Measurements from ENCODE around the gene CD3G. TPM values are rescaled to one million over a fixed set of nuclear protein-coding genes. Genes with fewer than 3 reads are reported as not detected.
"Not testable (repeated sequence)": the region's sequence is repeated elsewhere in the genome, so short reads cannot be mapped to it uniquely, and the experiment has no call there.

The CD3G gene
- total RNA-seq, 2 donors from 2014 or later: not detected

GRCh38 chr11:118304568-118305248 is 39.4 kb upstream of the CD3G start, which contains the start of gene CD3E:
CD3E (plus strand) TSS chr11:118304730; CDS start chr11:118304953, 223 bp downstream.
- ATAC-seq (no peak), DNase-seq (no peak)
- TF ChIP-seq POLR2A (IDR thresholded peaks at IDR 0.05): no peak
- no peak for TF ChIP-seq CTCF (IDR thresholded peaks at IDR 0.05)
- H3K4me1 ChIP-seq: no peaks in the 10 kb centered on the region
- no peaks in the 10 kb centered on the region for H3K36me3 ChIP-seq (replicated peaks in 1 of 2; ENCODE audit: insufficient read depth in 1 of 2, low read depth in 2 of 2)
- H3K4me3 ChIP-seq: no peak within 1 kb of the TSS
- intact Hi-C loops (cut with DNase I): no loop called here
- no peak within 1 kb of the TSS for H3K27ac ChIP-seq
- H3K27me3 ChIP-seq: no peaks in the 10 kb centered on the region
- H3K9me3 ChIP-seq: no peaks in the 10 kb centered on the region
- 79 to 83% methylated on average over 8 of the region's 8 CpGs for WGBS, 2 donors

- H3K27ac ChIP-seq: no peak overlapping the region
- intact Hi-C loops (cut with DNase I): no loop called here
- H3K27me3 ChIP-seq: no peaks in the 10 kb centered on the region
- no peaks in the 10 kb centered on the region for H3K9me3 ChIP-seq
- H3K4me1 ChIP-seq: no peaks in the 10 kb centered on the region
- H3K36me3 ChIP-seq (replicated peaks in 1 of 2; ENCODE audit: insufficient read depth in 1 of 2, low read depth in 2 of 2): no peaks in the 10 kb centered on the region
- WGBS, 2 donors: 77 to 80% methylated on average over 8 of the region's 8 CpGs
- no peak overlapping the region for H3K4me3 ChIP-seq
- DNase-seq: no peak
- ATAC-seq: no peak
- no peak for TF ChIP-seq CTCF (IDR thresholded peaks at IDR 0.05)
- no peak for TF ChIP-seq POLR2A (IDR thresholded peaks at IDR 0.05)
These were observed 38.4 kb upstream of the CD3G start for GRCh38 chr11:118305726-118306125.

GRCh38 chr11:118306556-118306955 is 37.6 kb upstream of the CD3G start:
- intact Hi-C loops (cut with DNase I): no loop called here
- Histone ChIP-seq H3K9me3 (no peaks in the 10 kb centered on the region), H3K36me3 (replicated peaks in 1 of 2; ENCODE audit: insufficient read depth in 1 of 2, low read depth in 2 of 2) (no peaks in the 10 kb centered on the region), H3K4me1 (no peaks in the 10 kb centered on the region), H3K4me3 (no peak overlapping the region), H3K27ac (no peak overlapping the region), H3K27me3 (no peaks in the 10 kb centered on the region)
- no peak for TF ChIP-seq POLR2A (IDR thresholded peaks at IDR 0.05)
- no peak for TF ChIP-seq CTCF (IDR thresholded peaks at IDR 0.05)
- DNase-seq (no peak), ATAC-seq (no peak)
- WGBS, 2 donors: 72 to 78% methylated on average over 2 of the region's 2 CpGs

- H3K4me3 ChIP-seq; H3K27ac ChIP-seq; H3K27me3 ChIP-seq; ATAC-seq; H3K4me1 ChIP-seq; H3K36me3 ChIP-seq (replicated peaks in 1 of 2; ENCODE audit: insufficient read depth in 1 of 2, low read depth in 2 of 2); DNase-seq; intact Hi-C loops (cut with DNase I); H3K9me3 ChIP-seq: not testable (repeated sequence)
- WGBS, 2 donors: 87 to 89% methylated on average over 5 of the region's 5 CpGs
These were observed 35.1 kb upstream of the CD3G start for GRCh38 chr11:118308995-118309528.

GRCh38 chr11:118310271-118310670 is 33.9 kb upstream of the CD3G start:
- intact Hi-C loops (cut with DNase I): no loop called here
- Histone ChIP-seq H3K4me3 (no peak overlapping the region), H3K9me3 (no peaks in the 10 kb centered on the region), H3K27me3 (no peaks in the 10 kb centered on the region), H3K36me3 (replicated peaks in 1 of 2; ENCODE audit: insufficient read depth in 1 of 2, low read depth in 2 of 2) (no peaks in the 10 kb centered on the region), H3K4me1 (peaks cover 10% of the 10 kb centered on the region), H3K27ac (no peak overlapping the region)
- TF ChIP-seq CTCF (IDR thresholded peaks at IDR 0.05) (no peak), POLR2A (IDR thresholded peaks at IDR 0.05) (no peak)
- ATAC-seq (no peak), DNase-seq (no peak)
- WGBS, 2 donors: 82 to 83% methylated on average over 3 of the region's 3 CpGs
